CD14-positive monocyte (primary cell): ENCODE data around the gene URI1. TPM values are rescaled to one million over a fixed set of nuclear protein-coding genes. Genes with fewer than 3 reads are reported as not detected.
A peak's percentile ranks its signal among the peaks of the same experiment; 100 is the strongest.

Experiments used
- DNase-seq, 3 donors: peaks; one replicate each; pipeline ENCODE4 v3.0.0-alpha.2; 2011 to 2022
- H2AFZ ChIP-seq: 2 replicates; pipeline ENCODE4 v1.6.0; 2012; ENCODE audit warnings: mild to moderate bottlenecking, low read depth, low read length, inconsistent platforms; ENCODE audit not compliant: insufficient read depth, poor library complexity, severe bottlenecking
- H3K27ac ChIP-seq, 2 donors: 1 replicate in 1 of 2; 2 replicates in 1 of 2; pipeline ENCODE4 v1.5.1; 2012 to 2013; ENCODE audit warnings: low read length in 2 of 2, control low read depth in 1 of 2, inconsistent platforms in 1 of 2, low read depth in 1 of 2, mild to moderate bottlenecking in 1 of 2
- H3K27me3 ChIP-seq, 2 donors: one replicate each; pipeline versions ENCODE4 v1.6.0 to v1.6.1; 2011 to 2013; ENCODE audit warnings: low read length in 2 of 2; ENCODE audit not compliant: control insufficient read depth in 2 of 2, insufficient read depth in 2 of 2
- H3K36me3 ChIP-seq, 2 donors: replicated peaks in 1 of 2; 1 replicate in 1 of 2; 2 replicates in 1 of 2; pipeline versions ENCODE4 v1.5.1 to v1.6.1; 2012 to 2013; ENCODE audit warnings: low read length in 2 of 2, control low read depth in 1 of 2, inconsistent platforms in 1 of 2, mild to moderate bottlenecking in 1 of 2; ENCODE audit not compliant: insufficient read depth in 2 of 2, control insufficient read depth in 1 of 2
- H3K4me1 ChIP-seq, 2 donors: 1 replicate in 1 of 2; 2 replicates in 1 of 2; pipeline versions ENCODE4 v1.5.1 to v1.6.1; 2012 to 2013; ENCODE audit warnings: low read length in 2 of 2, control low read depth in 1 of 2, inconsistent platforms in 1 of 2, mild to moderate bottlenecking in 1 of 2, moderate library complexity in 1 of 2; ENCODE audit not compliant: insufficient read depth in 2 of 2, control insufficient read depth in 1 of 2
- H3K4me2 ChIP-seq: replicated peaks from 2 replicates; pipeline ENCODE3; 2012; ENCODE audit warnings: low read length, moderate library complexity, mild to moderate bottlenecking; ENCODE audit not compliant: poor library complexity, severe bottlenecking; ENCODE audit errors: extremely low read depth
- H3K4me3 ChIP-seq, 3 experiments: fragments of 200-600 bp in 1 of 3; sonication (generic) in 1 of 3; replicated peaks in 1 of 3; 1 replicate in 2 of 3; 2 replicates in 1 of 3; pipeline ENCODE4 v1.5.1; 2011 to 2013; ENCODE audit warnings: low read length in 3 of 3, mild to moderate bottlenecking in 3 of 3, control low read depth in 2 of 3, low read depth in 2 of 3, inconsistent platforms in 1 of 3, moderate library complexity in 1 of 3
- H3K79me2 ChIP-seq: 2 replicates; pipeline ENCODE4 v1.6.0; 2012; ENCODE audit warnings: mild to moderate bottlenecking, control low read depth, inconsistent platforms, low read length, moderate library complexity; ENCODE audit not compliant: insufficient read depth
- H3K9ac ChIP-seq: 2 replicates; pipeline ENCODE4 v1.6.0; 2017; ENCODE audit warnings: low read length, mild to moderate bottlenecking; ENCODE audit not compliant: insufficient read depth, poor library complexity, severe bottlenecking
- H3K9me3 ChIP-seq, 2 donors: replicated peaks in 1 of 2; 1 replicate in 1 of 2; 2 replicates in 1 of 2; pipeline versions ENCODE4 v1.5.1 to v1.6.1; 2012 to 2013; ENCODE audit warnings: low read length in 2 of 2, control low read depth in 1 of 2; ENCODE audit not compliant: control insufficient read depth in 1 of 2, insufficient read depth in 1 of 2
- H4K20me1 ChIP-seq: 2 replicates; pipeline ENCODE4 v1.6.0; 2012; ENCODE audit warnings: mild to moderate bottlenecking, low read length, control low read depth, moderate library complexity; ENCODE audit not compliant: insufficient read depth
- H3K27ac Mint-ChIP-seq, 7 donors: one replicate each; pipeline ENCODE4 v1.8.0; 2020; ENCODE audit warnings: mild to moderate bottlenecking in 7 of 7, mixed read lengths in 7 of 7, moderate library complexity in 6 of 7, inconsistent platforms in 2 of 7
- H3K27me3 Mint-ChIP-seq, 3 donors: one replicate each; pipeline ENCODE4 v1.8.0; 2021 to 2022; ENCODE audit warnings: low read depth in 3 of 3, mild to moderate bottlenecking in 3 of 3, mixed read lengths in 3 of 3, moderate library complexity in 3 of 3, inconsistent platforms in 1 of 3
- H3K36me3 Mint-ChIP-seq, 2 donors: one replicate each; pipeline ENCODE4 v1.8.0; 2020; ENCODE audit warnings: mixed read lengths in 2 of 2, inconsistent platforms in 1 of 2, mild to moderate bottlenecking in 1 of 2
- H3K4me1 Mint-ChIP-seq: one replicate; pipeline ENCODE4 v1.8.0; 2020; ENCODE audit warnings: mild to moderate bottlenecking, mixed read lengths
- H3K4me3 Mint-ChIP-seq, 2 donors: one replicate each; pipeline ENCODE4 v1.8.0; 2020; ENCODE audit warnings: mild to moderate bottlenecking in 2 of 2, mixed read lengths in 2 of 2, moderate library complexity in 1 of 2
- H3K9me3 Mint-ChIP-seq, 7 donors: one replicate each; pipeline ENCODE4 v1.8.0; 2020 to 2022; ENCODE audit warnings: mixed read lengths in 7 of 7, mild to moderate bottlenecking in 6 of 7, moderate library complexity in 6 of 7, inconsistent platforms in 2 of 7
- CTCF ChIP-seq: fragments of 200-600 bp; IDR thresholded peaks from one replicate; pipeline ENCODE4 v1.8.0; 2022; ENCODE audit warnings: antibody characterized with exemption, mild to moderate bottlenecking
- WGBS: methylation state at CpG from one replicate; pipeline ENCODE4 v1.1.5; 2013; ENCODE audit warnings: missing lambda C conversion rate; ENCODE audit not compliant: insufficient coverage; 5-methylcytosine and 5-hydroxymethylcytosine counted together
- intact Hi-C, 2 donors: fragments of 100-400 bp; cut with micrococcal nuclease; formaldehyde crosslinking; loops; one replicate each; pipeline versions ENCODE4 v1.15.0 to v1.15.1; 2023
- polyA plus RNA-seq, 3 donors: library from polyadenylated mRNA; depleted of rRNA in 1 of 3; unstranded in 2 of 3; stranded (reverse) in 1 of 3; fragments of 300-500 nt in 2 of 3; fragments of >200 nt in 1 of 3; fragmentation: Illumina TruSeq in 2 of 3; gene quantifications; 1 replicate in 2 of 3; 2 replicates in 1 of 3; pipeline ENCODE4 v1.2.3, GENCODE V29; 2012 to 2021

URI1 gene
- polyA plus RNA-seq, 3 donors: 5.3 to 19.3 (median 9.7) TPM

DNA sequence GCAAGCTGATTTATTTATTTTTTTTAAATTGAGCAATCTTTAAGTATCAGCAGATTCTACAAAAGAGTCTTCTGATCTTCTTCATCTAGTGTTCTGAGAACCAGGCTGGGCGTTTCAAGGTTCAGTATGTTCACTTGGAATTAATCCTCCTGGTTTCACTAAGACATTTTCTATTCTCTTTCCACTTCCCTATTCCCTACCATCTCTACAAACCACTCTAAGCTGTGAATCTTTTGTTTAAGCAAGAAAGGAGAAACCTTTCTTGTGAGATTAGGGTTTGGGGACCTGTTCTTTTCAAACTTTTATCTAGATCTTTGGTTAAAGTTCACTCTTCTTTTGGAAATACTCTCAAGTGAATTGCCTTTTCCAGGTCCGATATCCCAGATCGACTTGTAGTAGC lies 59.3 kb downstream of the URI1 start:
- 80% methylated on average over 3 of the region's 3 CpGs for WGBS
- Histone ChIP-seq H3K4me3 (no peak overlapping the region), H3K9me3 (no peaks in the 10 kb centered on the region), H3K4me1 (no peaks in the 10 kb centered on the region), H4K20me1 (peaks cover 4% of the 10 kb centered on the region), H3K4me2 (no peak overlapping the region), H3K9ac (no peak overlapping the region), H3K79me2 (peaks cover 28% of the 10 kb centered on the region), H3K27ac (peak overlapping the region in 1 of 2 donors; percentile 3), H3K27me3 (no peaks in the 10 kb centered on the region), H2AFZ (no peak overlapping the region), H3K36me3 (peaks cover 10 to 28% of the 10 kb centered on the region in 2 donors)
- no peaks in the 10 kb centered on the region for H3K27me3 Mint-ChIP-seq
- H3K9me3 Mint-ChIP-seq: peaks cover 0 to 13% (median 2%) of the 10 kb centered on the region in 7 donors
- peak overlapping the region in 2 of 7 donors; percentile 15 to 80 for H3K27ac Mint-ChIP-seq
- peaks cover 9% of the 10 kb centered on the region for H3K4me1 Mint-ChIP-seq
- peaks cover 28 to 36% of the 10 kb centered on the region in 2 donors for H3K36me3 Mint-ChIP-seq
- intact Hi-C loops: no loop called here
- no peak for TF ChIP-seq CTCF
- no peak for DNase-seq
- H3K4me3 Mint-ChIP-seq: no peak overlapping the region

DNA sequence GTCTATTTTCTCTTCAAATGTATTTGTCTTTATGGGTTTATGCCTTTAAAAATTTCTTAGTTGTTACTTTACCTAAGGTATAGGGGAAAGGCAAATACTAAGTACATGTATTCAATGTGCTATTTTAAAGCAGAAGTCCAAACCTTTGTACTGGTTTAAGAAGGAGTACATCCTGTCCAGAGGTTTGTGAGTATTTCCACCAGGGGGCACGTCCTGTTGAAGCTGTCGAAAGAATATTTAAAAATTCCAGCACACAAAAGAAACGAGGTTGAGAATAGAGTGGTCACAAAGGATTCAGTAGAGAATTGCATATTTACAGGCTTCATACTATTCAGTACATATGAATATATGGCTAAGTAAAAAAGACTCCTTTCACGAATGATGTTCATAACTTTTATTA lies 59.8 kb downstream of the URI1 start:
- intact Hi-C loops: no loop called here
- TF ChIP-seq CTCF: no peak

More for the DNA sequence above, 59.8 kb downstream of the URI1 start:
- Histone ChIP-seq H3K4me1 (no peaks in the 10 kb centered on the region), H3K36me3 (peaks cover 12 to 29% of the 10 kb centered on the region in 2 donors), H3K4me2 (no peak overlapping the region), H3K9ac (no peak overlapping the region), H3K9me3 (no peaks in the 10 kb centered on the region), H3K27me3 (no peaks in the 10 kb centered on the region), H4K20me1 (peaks cover 4% of the 10 kb centered on the region), H3K27ac (no peak overlapping the region), H2AFZ (no peak overlapping the region), H3K79me2 (peaks cover 28% of the 10 kb centered on the region), H3K4me3 (no peak overlapping the region)
- Mint-ChIP-seq H3K9me3 (peaks cover 0 to 8% (median 0%) of the 10 kb centered on the region in 7 donors), H3K27ac (peak overlapping the region in 1 of 7 donors; percentile 15), H3K27me3 (no peaks in the 10 kb centered on the region), H3K36me3 (peaks cover 25 to 35% of the 10 kb centered on the region in 2 donors), H3K4me3 (no peak overlapping the region), H3K4me1 (peaks cover 9% of the 10 kb centered on the region)
- WGBS: no CpG with 5 or more reads among the region's 4 CpGs
- no peak for DNase-seq
